Activated T-helper 1 cell treated with Interleukin-2 at 50 U/mL for 16 hours (primary cell): ENCODE measurements around the gene GGTLC2.

Source experiments
- DNase-seq: peaks from one replicate; pipeline ENCODE4 v3.0.0-alpha.2; 2020; ENCODE audit warnings: low read depth

GGTLC2 gene

DNA sequence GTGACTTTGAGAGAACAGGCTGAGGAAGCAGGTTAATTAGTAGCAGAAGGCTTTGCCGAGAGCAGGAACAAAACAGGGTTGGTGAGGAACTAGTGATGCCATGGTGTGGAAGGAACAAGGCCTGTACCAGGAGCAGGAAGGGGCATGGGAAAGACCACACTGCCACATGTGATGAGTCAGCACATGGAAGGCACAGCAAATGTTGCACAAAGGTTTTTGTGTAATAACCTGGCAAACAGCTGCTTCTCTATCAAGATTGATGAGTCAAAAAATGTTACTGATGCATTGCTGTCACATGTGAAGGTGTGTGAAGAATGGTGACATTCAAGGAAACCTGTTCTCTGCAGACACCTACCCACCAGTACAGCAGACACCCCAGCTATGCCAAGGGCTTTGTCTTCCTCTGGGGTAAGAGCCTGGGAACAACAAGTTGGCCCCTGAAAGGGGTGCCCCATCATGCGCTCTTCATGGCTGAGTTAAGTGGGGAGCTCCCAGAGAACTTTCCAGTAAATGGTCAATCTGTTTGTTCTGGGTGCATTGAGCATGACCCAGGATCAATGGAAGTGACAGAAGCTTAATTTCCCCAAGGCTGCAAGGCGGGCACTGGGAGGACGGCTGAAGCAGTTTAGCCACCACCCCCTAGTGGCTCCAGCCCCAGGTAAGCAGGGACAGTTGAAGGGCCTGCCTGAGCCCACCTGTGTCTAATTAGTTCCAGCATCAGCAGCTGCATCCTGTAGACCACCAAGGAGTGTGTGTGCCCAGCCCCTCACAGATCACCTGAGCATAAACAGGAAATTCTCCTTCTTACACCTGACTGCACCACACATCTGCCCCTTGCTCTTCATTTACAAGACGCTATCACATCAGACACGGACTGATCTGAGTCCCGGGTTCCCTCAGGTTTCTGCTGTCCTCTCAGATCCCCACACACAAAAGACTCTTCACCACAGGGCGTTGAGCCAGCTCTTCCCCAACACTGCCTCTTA is 47.6 kb downstream of the GGTLC2 start:
- DNase-seq = no peak

DNA sequence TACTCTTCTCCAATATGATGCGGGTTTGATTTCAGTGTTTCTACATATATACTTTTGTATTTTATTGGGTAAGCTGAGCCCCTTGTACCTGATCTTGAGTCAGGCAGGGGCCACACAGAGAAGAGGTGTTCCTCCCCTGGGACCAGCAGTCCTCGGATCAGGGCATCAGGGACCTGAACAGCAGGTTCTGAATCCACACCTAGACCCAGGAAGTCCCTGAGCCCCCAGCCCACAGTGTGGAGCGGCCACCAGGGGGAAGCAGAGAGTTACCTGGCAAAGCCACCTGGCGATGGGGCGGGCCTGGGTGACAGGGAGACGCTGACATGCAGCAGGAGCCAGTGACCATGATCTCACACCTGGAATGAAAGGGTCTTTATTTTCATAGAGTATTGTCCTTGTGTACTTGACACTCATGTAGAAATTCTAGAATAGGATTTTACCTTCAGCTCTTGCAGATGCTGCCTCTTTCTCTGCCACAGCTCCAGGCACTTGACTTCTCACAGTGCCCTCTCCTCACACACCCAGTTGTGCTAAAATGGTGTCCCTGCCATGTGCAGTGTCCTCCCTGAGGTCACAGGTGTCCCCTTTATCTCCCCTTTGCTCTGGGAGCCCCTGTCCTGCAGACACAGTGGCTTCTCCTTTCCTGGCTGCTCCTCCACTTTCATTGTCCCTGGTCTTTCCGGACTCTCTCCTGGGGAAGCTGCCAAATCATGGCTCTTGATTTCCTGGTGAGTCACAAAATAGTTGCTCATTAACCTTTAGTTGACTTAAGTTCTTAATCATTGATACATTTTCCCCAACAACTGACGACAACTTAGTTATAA is 48.5 kb downstream of the GGTLC2 start:
- peak; percentile 53 for DNase-seq

DNA sequence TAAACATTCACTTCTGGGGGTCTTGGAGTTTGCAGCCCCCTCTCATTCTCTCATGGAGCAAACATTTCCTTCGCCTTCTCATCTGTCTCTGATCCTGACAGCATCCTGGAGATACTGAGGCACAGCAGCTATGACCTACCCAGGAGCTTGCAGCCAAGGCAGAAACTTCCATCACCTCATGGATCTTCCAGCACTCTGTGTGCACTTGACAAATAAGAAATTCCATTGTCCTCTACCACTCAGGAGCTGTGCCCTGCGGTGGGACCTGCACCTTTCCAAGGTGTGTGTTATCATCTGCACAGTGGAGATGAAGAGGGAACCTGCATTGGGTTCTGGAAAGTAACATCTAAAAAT is 49.1 kb downstream of the GGTLC2 start:
- no peak for DNase-seq

DNA sequence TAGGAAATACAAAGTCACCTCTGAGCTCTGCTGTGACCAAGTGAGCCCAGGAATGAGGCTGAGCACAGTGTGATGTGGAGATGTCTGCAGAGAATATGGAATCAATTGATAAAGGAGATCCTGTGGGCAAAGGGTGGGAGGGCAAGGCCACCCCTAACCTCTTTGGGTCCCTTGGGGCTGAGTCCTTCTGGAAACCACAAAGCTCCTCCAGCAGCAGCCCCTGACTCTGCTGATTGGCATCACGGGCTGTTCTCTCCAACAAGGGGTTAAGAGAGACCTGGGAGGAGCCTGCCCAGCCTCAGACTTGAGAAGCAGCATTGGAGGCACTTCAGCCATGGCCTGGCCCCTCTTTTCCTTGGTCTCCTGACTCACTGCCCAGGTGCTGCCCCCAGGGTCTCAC is 49.7 kb downstream of the GGTLC2 start:
- DNase-seq = no peak

DNA sequence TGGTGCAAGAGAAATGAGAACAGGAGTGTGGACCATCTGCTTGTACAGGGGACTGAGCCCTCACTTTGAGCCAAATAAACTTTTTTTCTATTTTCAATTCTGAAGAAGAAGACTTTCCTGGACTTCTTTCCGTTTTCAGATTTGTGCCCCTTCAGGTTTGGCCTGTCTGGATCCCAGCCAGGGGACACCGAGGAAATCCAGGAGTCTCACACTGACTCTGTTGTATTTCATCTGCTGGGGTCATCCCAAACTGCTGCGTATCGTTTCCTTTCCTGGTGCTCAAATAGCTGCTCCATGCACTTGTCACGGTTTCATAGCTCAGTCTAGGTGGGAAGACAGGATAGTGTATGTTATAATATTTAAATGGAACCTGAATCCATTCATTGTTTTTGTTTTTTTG is 51.7 kb downstream of the GGTLC2 start:
- no peak for DNase-seq
